GM12878 (cell line): ENCODE measurements around the gene GZF1. TPM values are rescaled to one million over a fixed set of nuclear protein-coding genes. Genes with fewer than 3 reads are reported as not detected.

Experiments
- ATAC-seq: fragments of 200-7000 bp; cut with Tn5 transposase; 3 replicates; pipeline ENCODE4 v1.9.1; 2020; ENCODE audit warnings: mild to moderate bottlenecking, moderate library complexity
- BruUV-seq: library from RNA; stranded (reverse); fragments of 400-500 nt; replicated peaks from 2 replicates; lab custom pipeline; 2021; lab: Mats Ljungman, UMichigan
- CTCF ChIA-PET: fragments of 300-600 bp; sonication (Branson Sonifier 250); formaldehyde crosslinking; extraction: SDS; loops from one replicate; lab custom pipeline; 2021; ENCODE audit warnings: inconsistent platforms; lab: Yijun Ruan, JAX
- POLR2A ChIA-PET: fragments of 350-600 bp; formaldehyde crosslinking; extraction: SDS; loops from one replicate; lab custom pipeline; 2021; ENCODE audit warnings: inconsistent platforms; lab: Charles Lee
- RAD21 ChIA-PET: fragments of 300-600 bp; sonication (Branson Sonifier 250); formaldehyde crosslinking; loops from one replicate; lab custom pipeline; 2023; ENCODE audit warnings: antibody characterized with exemption; ENCODE audit not compliant: unreplicated experiment; lab: Charles Lee
- SMC1A ChIA-PET: fragments of 300-600 bp; sonication (Branson Sonifier 250); formaldehyde crosslinking; loops from one replicate; lab custom pipeline; 2023; ENCODE audit not compliant: unreplicated experiment, uncharacterized antibody; lab: Charles Lee
- DNase-seq: peaks from one replicate; pipeline ENCODE4 v3.0.0-alpha.2; 2011; ENCODE audit warnings: low read depth, low spot score
- FAIRE-seq: peaks from 3 replicates; lab custom pipeline; 2011; peaks lifted over from hg19 to GRCh38; lab: Jason Lieb, UNC
- H2AFZ ChIP-seq: 2 replicates; pipeline ENCODE4 v1.6.0; 2011; ENCODE audit warnings: low read depth, low read length, control low read depth; ENCODE audit not compliant: control insufficient read depth
- H3K27ac ChIP-seq: 2 replicates; pipeline ENCODE4 v1.5.1; 2011; ENCODE audit warnings: control low read depth; ENCODE audit not compliant: control insufficient read depth, insufficient read depth
- H3K27me3 ChIP-seq, 2 experiments: replicated peaks in 1 of 2; 2 replicates each; pipeline versions ENCODE4 v1.6.0 to v1.6.1; 2011; ENCODE audit warnings: low read length in 1 of 2; ENCODE audit not compliant: control insufficient read depth in 2 of 2, insufficient read depth in 2 of 2
- H3K36me3 ChIP-seq, 2 experiments: 2 replicates each; pipeline ENCODE4 v1.5.1; 2011; ENCODE audit warnings: low read length in 1 of 2; ENCODE audit not compliant: control insufficient read depth in 2 of 2, insufficient read depth in 2 of 2
- H3K4me1 ChIP-seq: 2 replicates; pipeline ENCODE4 v1.6.1; 2011; ENCODE audit warnings: mild to moderate bottlenecking, low read length, moderate library complexity, mixed read lengths; ENCODE audit not compliant: control insufficient read depth, insufficient read depth
- H3K4me2 ChIP-seq: 2 replicates; pipeline ENCODE4 v1.6.0; 2011; ENCODE audit warnings: control low read depth; ENCODE audit not compliant: control insufficient read depth, insufficient read depth
- H3K4me3 ChIP-seq: fragments of 200-600 bp; sonication (generic); 2 replicates; pipeline ENCODE4 v1.5.1; 2016
- H3K79me2 ChIP-seq: 2 replicates; pipeline ENCODE4 v1.6.0; 2011; ENCODE audit warnings: low read length; ENCODE audit not compliant: control insufficient read depth, insufficient read depth
- H3K9ac ChIP-seq: 2 replicates; pipeline ENCODE4 v1.8.0; 2011; ENCODE audit warnings: low read length, control low read depth, mixed read lengths; ENCODE audit not compliant: control insufficient read depth, insufficient read depth
- H3K9me3 ChIP-seq: replicated peaks from 3 replicates; pipeline ENCODE4 v1.5.1; 2011; ENCODE audit warnings: mild to moderate bottlenecking, low read length; ENCODE audit not compliant: control insufficient read depth, insufficient read depth
- H4K20me1 ChIP-seq: 2 replicates; pipeline ENCODE4 v1.6.0; 2011; ENCODE audit not compliant: control insufficient read depth, insufficient read depth
- CEBPB ChIP-seq, 2 experiments: fragments of 150-350 bp in 1 of 2; IDR thresholded peaks; 2 replicates each; pipeline ENCODE4 v1.6.1; 2012 to 2014; ENCODE audit warnings: low read depth in 2 of 2, low read length in 2 of 2, borderline replicate concordance in 1 of 2, inconsistent platforms in 1 of 2
- EP300 ChIP-seq, 2 experiments: fragments of 150-350 bp in 1 of 2; IDR thresholded peaks; 2 replicates each; pipeline ENCODE4 v1.6.1; 2011 to 2012; ENCODE audit warnings: low read depth in 2 of 2, low read length in 2 of 2, borderline replicate concordance in 1 of 2, improper control_type of control experiment in 1 of 2, inconsistent platforms in 1 of 2; ENCODE audit not compliant: control insufficient read depth in 1 of 2
- FOS ChIP-seq: IDR thresholded peaks from 3 replicates; pipeline ENCODE4 v1.6.1; 2011; ENCODE audit warnings: borderline replicate concordance; ENCODE audit not compliant: insufficient read length; ENCODE audit errors: extremely low read depth
- HDAC2 ChIP-seq: fragments of 200-600 bp; sonication (generic); IDR thresholded peaks from 2 replicates; pipeline ENCODE4 v1.6.1; 2017
- MYC ChIP-seq: IDR thresholded peaks from 2 replicates; pipeline ENCODE4 v1.6.1; 2011; ENCODE audit warnings: mild to moderate bottlenecking, low read length, moderate library complexity, inconsistent platforms; ENCODE audit not compliant: insufficient read depth, insufficient replicate concordance, insufficient read length, severe bottlenecking
- NBN ChIP-seq: fragments of 450-650 bp; IDR thresholded peaks from 2 replicates; pipeline ENCODE4 v1.6.1; 2016
- RUNX3 ChIP-seq: IDR thresholded peaks from 2 replicates; pipeline ENCODE4 v1.6.1; 2012; ENCODE audit warnings: low read length, inconsistent platforms
- YBX1 ChIP-seq: fragments of 450-650 bp; IDR thresholded peaks from 2 replicates; pipeline ENCODE4 v1.6.1; 2016; ENCODE audit warnings: antibody characterized with exemption
- ZNF274 ChIP-seq: IDR thresholded peaks from one replicate; pipeline ENCODE4 v1.8.0; 2011; ENCODE audit not compliant: insufficient read length, insufficient read depth
- WGBS: methylation state at CpG from one replicate; pipeline ENCODE4 v1.1.6; 2016; ENCODE audit warnings: low lambda C conversion rate; ENCODE audit not compliant: insufficient replicate concordance, insufficient coverage; ENCODE audit errors: missing lambda C conversion rate; 5-methylcytosine and 5-hydroxymethylcytosine counted together
- in situ Hi-C: fragments of 300-500 bp; cut with MboI; formaldehyde crosslinking; loops from 9 replicates; pipeline ENCODE4 v1.14.3; 2018; ENCODE audit warnings: mixed read lengths
- intact Hi-C: fragments of 100-400 bp; cut with micrococcal nuclease; formaldehyde crosslinking; loops from one replicate; pipeline ENCODE4 v1.14.2; 2022; ENCODE audit not compliant: unreplicated experiment
- polyA plus RNA-seq, 11 experiments: library from polyadenylated mRNA; depleted of rRNA in 4 of 11; unstranded in 6 of 11; stranded (reverse) in 5 of 11; fragments of >200 nt; fragmentation: Nextera tagmentation in 4 of 11; fragmentation: Illumina TruSeq in 1 of 11; extraction: Ambion mirVana in 4 of 11; extraction: Trizol in 1 of 11; gene quantifications; 1 replicate in 1 of 11; 2 replicates in 10 of 11; pipeline versions ENCODE4 v1.2.1 to v1.2.3, GENCODE V29; 2011 to 2016; ENCODE audit warnings: inconsistent platforms in 2 of 11, missing spikeins in 2 of 11, low read depth in 1 of 11
- total RNA-seq, 4 experiments: library from RNA; depleted of rRNA in 3 of 4; stranded (reverse); fragments of >200 nt in 3 of 4; fragmentation: Illumina TruSeq in 1 of 4; extraction: Trizol in 1 of 4; gene quantifications; 2 replicates each; pipeline versions ENCODE4 v1.2.1 to v1.2.3, GENCODE V29; 2013 to 2021
- TF ChIP-seq, protein P1 (sequence below): fragments of 450-650 bp; IDR thresholded peaks from 2 replicates; pipeline ENCODE4 v1.6.1; 2017; ENCODE audit warnings: mild to moderate bottlenecking, moderate library complexity
- TF ChIP-seq, protein P2 (sequence below): fragments of 450-650 bp; IDR thresholded peaks from 2 replicates; pipeline ENCODE4 v1.6.1; 2017; ENCODE audit warnings: mild to moderate bottlenecking, low read depth, inconsistent platforms; ENCODE audit not compliant: poor library complexity, severe bottlenecking
- TF ChIP-seq, protein P3 (sequence below): fragments of 450-650 bp; conservative IDR thresholded peaks from 2 replicates; pipeline ENCODE4 v1.6.1; 2017; ENCODE audit warnings: mild to moderate bottlenecking, moderate library complexity
- TF ChIP-seq, protein P4 (sequence below): fragments of 150-350 bp; IDR thresholded peaks from 2 replicates; pipeline ENCODE4 v1.6.1; 2014; ENCODE audit warnings: mild to moderate bottlenecking, low read depth, low read length

GZF1 gene
- total and polyA plus RNA-seq, 10 of the 15 experiments (the other 5 are each of a cell fraction or from before 2014, with no cell fraction given): 2.2 to 19.5 (median 9.7) TPM

DNA sequence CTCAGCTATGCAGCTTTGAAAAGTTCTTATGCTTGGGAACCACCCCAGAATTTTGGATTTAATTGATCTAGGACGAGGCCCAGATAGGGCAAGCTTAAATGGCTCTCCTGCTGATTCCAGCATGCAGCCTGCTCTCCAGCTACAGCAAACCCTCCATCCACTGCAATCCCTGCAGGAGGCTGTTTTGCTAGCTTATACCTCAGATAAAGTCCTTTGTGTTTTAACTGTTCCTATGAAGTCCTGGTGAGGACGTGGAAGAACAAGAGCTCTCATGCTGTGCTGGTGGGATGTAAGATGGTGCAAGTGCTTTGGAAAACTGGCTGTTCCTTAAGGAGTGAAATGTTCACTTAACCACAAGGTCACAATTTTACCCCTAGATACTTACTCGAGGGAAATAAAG lies 36.9 kb upstream of the GZF1 start:
- ChIA-PET POLR2A (no interaction called here), RAD21 (no interaction called here), SMC1A (no interaction called here), CTCF (no interaction called here)
- 5% methylated on average over 3 of the region's 3 CpGs for whole genome bisulfite sequencing
- Histone ChIP-seq H3K79me2 (no peaks in the 10 kb centered on the region), H3K27ac (no peak overlapping the region), H3K4me1 (no peaks in the 10 kb centered on the region), H2AFZ (no peak overlapping the region), H3K4me2 (no peak overlapping the region), H3K36me3 (no peaks in the 10 kb centered on the region), H4K20me1 (no peaks in the 10 kb centered on the region), H3K9ac (no peak overlapping the region), H3K4me3 (no peak overlapping the region), H3K27me3 (no peaks in the 10 kb centered on the region), H3K9me3 (no peaks in the 10 kb centered on the region; the same call in 2 of the 3 replicates)
- no TSS peak for BruUV-seq
- ATAC-seq (no peak), FAIRE-seq (no peak), DNase-seq (no peak)
- in situ Hi-C loops (no loop called here), intact Hi-C loops (no loop called here)
- TF ChIP-seq, protein P1, sequence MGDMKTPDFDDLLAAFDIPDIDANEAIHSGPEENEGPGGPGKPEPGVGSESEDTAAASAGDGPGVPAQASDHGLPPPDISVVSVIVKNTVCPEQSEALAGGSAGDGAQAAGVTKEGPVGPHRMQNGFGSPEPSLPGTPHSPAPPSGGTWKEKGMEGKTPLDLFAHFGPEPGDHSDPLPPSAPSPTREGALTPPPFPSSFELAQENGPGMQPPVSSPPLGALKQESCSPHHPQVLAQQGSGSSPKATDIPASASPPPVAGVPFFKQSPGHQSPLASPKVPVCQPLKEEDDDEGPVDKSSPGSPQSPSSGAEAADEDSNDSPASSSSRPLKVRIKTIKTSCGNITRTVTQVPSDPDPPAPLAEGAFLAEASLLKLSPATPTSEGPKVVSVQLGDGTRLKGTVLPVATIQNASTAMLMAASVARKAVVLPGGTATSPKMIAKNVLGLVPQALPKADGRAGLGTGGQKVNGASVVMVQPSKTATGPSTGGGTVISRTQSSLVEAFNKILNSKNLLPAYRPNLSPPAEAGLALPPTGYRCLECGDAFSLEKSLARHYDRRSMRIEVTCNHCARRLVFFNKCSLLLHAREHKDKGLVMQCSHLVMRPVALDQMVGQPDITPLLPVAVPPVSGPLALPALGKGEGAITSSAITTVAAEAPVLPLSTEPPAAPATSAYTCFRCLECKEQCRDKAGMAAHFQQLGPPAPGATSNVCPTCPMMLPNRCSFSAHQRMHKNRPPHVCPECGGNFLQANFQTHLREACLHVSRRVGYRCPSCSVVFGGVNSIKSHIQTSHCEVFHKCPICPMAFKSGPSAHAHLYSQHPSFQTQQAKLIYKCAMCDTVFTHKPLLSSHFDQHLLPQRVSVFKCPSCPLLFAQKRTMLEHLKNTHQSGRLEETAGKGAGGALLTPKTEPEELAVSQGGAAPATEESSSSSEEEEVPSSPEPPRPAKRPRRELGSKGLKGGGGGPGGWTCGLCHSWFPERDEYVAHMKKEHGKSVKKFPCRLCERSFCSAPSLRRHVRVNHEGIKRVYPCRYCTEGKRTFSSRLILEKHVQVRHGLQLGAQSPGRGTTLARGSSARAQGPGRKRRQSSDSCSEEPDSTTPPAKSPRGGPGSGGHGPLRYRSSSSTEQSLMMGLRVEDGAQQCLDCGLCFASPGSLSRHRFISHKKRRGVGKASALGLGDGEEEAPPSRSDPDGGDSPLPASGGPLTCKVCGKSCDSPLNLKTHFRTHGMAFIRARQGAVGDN: no peak
- TF ChIP-seq, protein P2, sequence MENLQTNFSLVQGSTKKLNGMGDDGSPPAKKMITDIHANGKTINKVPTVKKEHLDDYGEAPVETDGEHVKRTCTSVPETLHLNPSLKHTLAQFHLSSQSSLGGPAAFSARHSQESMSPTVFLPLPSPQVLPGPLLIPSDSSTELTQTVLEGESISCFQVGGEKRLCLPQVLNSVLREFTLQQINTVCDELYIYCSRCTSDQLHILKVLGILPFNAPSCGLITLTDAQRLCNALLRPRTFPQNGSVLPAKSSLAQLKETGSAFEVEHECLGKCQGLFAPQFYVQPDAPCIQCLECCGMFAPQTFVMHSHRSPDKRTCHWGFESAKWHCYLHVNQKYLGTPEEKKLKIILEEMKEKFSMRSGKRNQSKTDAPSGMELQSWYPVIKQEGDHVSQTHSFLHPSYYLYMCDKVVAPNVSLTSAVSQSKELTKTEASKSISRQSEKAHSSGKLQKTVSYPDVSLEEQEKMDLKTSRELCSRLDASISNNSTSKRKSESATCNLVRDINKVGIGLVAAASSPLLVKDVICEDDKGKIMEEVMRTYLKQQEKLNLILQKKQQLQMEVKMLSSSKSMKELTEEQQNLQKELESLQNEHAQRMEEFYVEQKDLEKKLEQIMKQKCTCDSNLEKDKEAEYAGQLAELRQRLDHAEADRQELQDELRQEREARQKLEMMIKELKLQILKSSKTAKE: no peak
- TF ChIP-seq, protein P3, sequence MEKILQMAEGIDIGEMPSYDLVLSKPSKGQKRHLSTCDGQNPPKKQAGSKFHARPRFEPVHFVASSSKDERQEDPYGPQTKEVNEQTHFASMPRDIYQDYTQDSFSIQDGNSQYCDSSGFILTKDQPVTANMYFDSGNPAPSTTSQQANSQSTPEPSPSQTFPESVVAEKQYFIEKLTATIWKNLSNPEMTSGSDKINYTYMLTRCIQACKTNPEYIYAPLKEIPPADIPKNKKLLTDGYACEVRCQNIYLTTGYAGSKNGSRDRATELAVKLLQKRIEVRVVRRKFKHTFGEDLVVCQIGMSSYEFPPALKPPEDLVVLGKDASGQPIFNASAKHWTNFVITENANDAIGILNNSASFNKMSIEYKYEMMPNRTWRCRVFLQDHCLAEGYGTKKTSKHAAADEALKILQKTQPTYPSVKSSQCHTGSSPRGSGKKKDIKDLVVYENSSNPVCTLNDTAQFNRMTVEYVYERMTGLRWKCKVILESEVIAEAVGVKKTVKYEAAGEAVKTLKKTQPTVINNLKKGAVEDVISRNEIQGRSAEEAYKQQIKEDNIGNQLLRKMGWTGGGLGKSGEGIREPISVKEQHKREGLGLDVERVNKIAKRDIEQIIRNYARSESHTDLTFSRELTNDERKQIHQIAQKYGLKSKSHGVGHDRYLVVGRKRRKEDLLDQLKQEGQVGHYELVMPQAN: no peak
- TF ChIP-seq, protein P4, sequence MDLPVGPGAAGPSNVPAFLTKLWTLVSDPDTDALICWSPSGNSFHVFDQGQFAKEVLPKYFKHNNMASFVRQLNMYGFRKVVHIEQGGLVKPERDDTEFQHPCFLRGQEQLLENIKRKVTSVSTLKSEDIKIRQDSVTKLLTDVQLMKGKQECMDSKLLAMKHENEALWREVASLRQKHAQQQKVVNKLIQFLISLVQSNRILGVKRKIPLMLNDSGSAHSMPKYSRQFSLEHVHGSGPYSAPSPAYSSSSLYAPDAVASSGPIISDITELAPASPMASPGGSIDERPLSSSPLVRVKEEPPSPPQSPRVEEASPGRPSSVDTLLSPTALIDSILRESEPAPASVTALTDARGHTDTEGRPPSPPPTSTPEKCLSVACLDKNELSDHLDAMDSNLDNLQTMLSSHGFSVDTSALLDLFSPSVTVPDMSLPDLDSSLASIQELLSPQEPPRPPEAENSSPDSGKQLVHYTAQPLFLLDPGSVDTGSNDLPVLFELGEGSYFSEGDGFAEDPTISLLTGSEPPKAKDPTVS: no peak
- TF ChIP-seq HDAC2 (no peak), MYC (no peak), NBN (no peak), YBX1 (no peak), CEBPB (IDR thresholded peaks at IDR 0.05; ENCODE audit: borderline replicate concordance in 1 of 2, low read depth in 2 of 2, low read length in 2 of 2) (no peak), RUNX3 (no peak), EP300 (IDR thresholded peaks at IDR 0.05; ENCODE audit: borderline replicate concordance in 1 of 2, control insufficient read depth in 1 of 2, low read depth in 2 of 2, low read length in 2 of 2) (no peak), FOS (no peak), ZNF274 (no peak)
